Measurements from ENCODE around the gene RPS21. TPM values are rescaled to one million over a fixed set of nuclear protein-coding genes. Genes with fewer than 3 reads are reported as not detected.

The RPS21 gene
- total and polyA plus RNA-seq, 2 of the 13 experiments (the other 11 are each of a cell fraction or from before 2014, with no cell fraction given) = 2,647 to 11,063 TPM

DNA sequence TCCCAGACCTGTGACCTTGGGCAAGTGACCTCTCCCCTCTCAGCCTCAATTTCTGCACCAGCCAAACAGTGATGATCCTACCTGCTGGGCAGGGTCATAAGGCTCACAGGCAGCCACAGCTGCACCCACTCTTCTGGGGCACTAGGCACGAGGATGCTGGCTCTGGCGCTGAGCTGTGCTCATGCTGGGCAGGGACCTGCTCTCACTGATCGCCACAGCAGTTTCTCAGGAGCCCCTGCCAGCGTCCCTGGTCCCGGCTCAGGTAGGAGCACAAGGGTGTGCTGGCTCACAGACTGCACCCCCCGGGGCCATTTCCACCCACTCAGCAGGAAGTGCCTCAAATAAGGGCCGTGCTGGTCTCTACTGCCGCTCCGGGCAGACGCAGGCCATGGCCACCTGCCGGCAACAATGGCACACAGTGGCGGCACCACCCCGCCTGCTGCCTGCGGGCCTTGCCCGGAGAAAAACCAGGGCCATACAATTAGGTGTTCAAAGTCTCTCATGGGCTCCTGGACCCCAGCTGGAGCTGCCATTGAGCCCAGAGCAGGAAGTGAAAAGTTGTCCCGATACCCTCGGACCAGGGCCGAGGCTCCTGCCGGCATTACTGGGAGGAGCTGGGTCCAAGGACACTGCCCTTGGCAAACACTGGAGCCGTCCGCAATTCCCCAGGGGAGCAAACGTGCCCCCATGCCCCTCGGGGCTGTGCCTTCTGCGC is 24.7 kb downstream of the RPS21 start (continued):
- TF ChIP-seq, protein P1, sequence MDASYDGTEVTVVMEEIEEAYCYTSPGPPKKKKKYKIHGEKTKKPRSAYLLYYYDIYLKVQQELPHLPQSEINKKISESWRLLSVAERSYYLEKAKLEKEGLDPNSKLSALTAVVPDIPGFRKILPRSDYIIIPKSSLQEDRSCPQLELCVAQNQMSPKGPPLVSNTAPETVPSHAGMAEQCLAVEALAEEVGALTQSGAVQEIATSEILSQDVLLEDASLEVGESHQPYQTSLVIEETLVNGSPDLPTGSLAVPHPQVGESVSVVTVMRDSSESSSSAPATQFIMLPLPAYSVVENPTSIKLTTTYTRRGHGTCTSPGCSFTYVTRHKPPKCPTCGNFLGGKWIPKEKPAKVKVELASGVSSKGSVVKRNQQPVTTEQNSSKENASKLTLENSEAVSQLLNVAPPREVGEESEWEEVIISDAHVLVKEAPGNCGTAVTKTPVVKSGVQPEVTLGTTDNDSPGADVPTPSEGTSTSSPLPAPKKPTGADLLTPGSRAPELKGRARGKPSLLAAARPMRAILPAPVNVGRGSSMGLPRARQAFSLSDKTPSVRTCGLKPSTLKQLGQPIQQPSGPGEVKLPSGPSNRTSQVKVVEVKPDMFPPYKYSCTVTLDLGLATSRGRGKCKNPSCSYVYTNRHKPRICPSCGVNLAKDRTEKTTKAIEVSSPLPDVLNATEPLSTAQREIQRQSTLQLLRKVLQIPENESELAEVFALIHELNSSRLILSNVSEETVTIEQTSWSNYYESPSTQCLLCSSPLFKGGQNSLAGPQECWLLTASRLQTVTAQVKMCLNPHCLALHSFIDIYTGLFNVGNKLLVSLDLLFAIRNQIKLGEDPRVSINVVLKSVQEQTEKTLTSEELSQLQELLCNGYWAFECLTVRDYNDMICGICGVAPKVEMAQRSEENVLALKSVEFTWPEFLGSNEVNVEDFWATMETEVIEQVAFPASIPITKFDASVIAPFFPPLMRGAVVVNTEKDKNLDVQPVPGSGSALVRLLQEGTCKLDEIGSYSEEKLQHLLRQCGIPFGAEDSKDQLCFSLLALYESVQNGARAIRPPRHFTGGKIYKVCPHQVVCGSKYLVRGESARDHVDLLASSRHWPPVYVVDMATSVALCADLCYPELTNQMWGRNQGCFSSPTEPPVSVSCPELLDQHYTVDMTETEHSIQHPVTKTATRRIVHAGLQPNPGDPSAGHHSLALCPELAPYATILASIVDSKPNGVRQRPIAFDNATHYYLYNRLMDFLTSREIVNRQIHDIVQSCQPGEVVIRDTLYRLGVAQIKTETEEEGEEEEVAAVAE (CRISPR knock-in tag; IDR thresholded peaks at IDR 0.05; ENCODE audit: borderline replicate concordance) = no peak
- TF ChIP-seq JUN (CRISPR knock-in tag; IDR thresholded peaks at IDR 0.05) = no peak
- no peak for TF ChIP-seq SMC3 (IDR thresholded peaks at IDR 0.05; ENCODE audit: low read length)
- TF ChIP-seq MAZ (IDR thresholded peaks at IDR 0.05; ENCODE audit: borderline replicate concordance, low read depth, low read length) = no peak
- peak; percentile 69 for TF ChIP-seq MAZ (CRISPR knock-in tag; IDR thresholded peaks at IDR 0.05; ENCODE audit: low read depth)
- TF ChIP-seq ZNF747 (CRISPR knock-in tag; IDR thresholded peaks at IDR 0.05; ENCODE audit: borderline replicate concordance) = peak; percentile 84; the same call in 1 of the 2 replicates
- peak; percentile 86; the same call in 1 of the 2 replicates for TF ChIP-seq PHF21A (CRISPR knock-in tag; IDR thresholded peaks at IDR 0.05)
- TF ChIP-seq, protein P2, sequence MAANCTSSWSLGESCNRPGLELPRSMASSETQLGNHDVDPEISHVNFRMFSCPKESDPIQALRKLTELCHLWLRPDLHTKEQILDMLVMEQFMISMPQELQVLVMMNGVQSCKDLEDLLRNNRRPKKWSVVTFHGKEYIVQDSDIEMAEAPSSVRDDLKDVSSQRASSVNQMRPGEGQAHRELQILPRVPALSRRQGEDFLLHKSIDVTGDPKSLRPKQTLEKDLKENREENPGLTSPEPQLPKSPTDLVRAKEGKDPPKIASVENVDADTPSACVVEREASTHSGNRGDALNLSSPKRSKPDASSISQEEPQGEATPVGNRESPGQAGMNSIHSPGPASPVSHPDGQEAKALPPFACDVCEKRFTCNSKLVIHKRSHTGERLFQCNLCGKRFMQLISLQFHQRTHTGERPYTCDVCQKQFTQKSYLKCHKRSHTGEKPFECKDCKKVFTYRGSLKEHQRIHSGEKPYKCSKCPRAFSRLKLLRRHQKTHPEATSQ (CRISPR knock-in tag; IDR thresholded peaks at IDR 0.05; ENCODE audit: borderline replicate concordance) = peak; percentile 79; the same call in 1 of the 2 replicates
- peak; percentile 55; the same call in 1 of the 2 replicates for TF ChIP-seq DMAP1 (CRISPR knock-in tag; IDR thresholded peaks at IDR 0.05)
- TF ChIP-seq XRCC5 (optimal IDR thresholded peaks at IDR 0.05; ENCODE audit: low read length) = peak; percentile 77
- peak; percentile 53; the same call in 1 of the 2 replicates for TF ChIP-seq SALL2 (CRISPR knock-in tag; IDR thresholded peaks at IDR 0.05)
- TF ChIP-seq KDM5B (CRISPR knock-in tag; IDR thresholded peaks at IDR 0.05; ENCODE audit: borderline replicate concordance) = peak; percentile 72
- peak; percentile 27; the same call in 1 of the 2 replicates for TF ChIP-seq PHF20 (CRISPR knock-in tag; IDR thresholded peaks at IDR 0.05)
- peak; percentile 71; the same call in 1 of the 2 replicates for TF ChIP-seq HNF4G (IDR thresholded peaks at IDR 0.05; ENCODE audit: borderline replicate concordance, low read depth, low read length)
- peak; percentile 75 for TF ChIP-seq HNF4G (CRISPR knock-in tag; IDR thresholded peaks at IDR 0.05; ENCODE audit: borderline replicate concordance, low read depth)
- TF ChIP-seq ZNF605 (CRISPR knock-in tag; IDR thresholded peaks at IDR 0.05) = no peak
- TF ChIP-seq ZMYM3 (CRISPR knock-in tag; IDR thresholded peaks at IDR 0.05) = peak; percentile 47; the same call in 1 of the 2 replicates
- peak; percentile 53; the same call in 1 of the 2 replicates for TF ChIP-seq MED13 (CRISPR knock-in tag; IDR thresholded peaks at IDR 0.05)
- no peak for TF ChIP-seq STAT5B (CRISPR knock-in tag; IDR thresholded peaks at IDR 0.05)
- TF ChIP-seq KLF11 (CRISPR knock-in tag; IDR thresholded peaks at IDR 0.05) = no peak
- TF ChIP-seq FIP1L1 (IDR thresholded peaks at IDR 0.05; ENCODE audit: borderline replicate concordance, insufficient read depth, low read depth, low read length) = 0 out of 2 replicates have a peak, but pooled peaks have one; percentile 38
- no peak; the same call in 1 of the 2 replicates for TF ChIP-seq ZBTB21 (CRISPR knock-in tag; IDR thresholded peaks at IDR 0.05)

All from HepG2 (cell line).